DMS 273 treated with DMSO at 0.1 percent for 48 hours (cell line): ENCODE data around the gene MT1A.
"Not testable (repeated sequence)": the region's sequence is repeated elsewhere in the genome, so short reads cannot be mapped to it uniquely, and the experiment has no call there.

Experiments used
- DNase-seq: peaks from one replicate; lab custom pipeline; 2025; lab: John Stamatoyannopoulos, UW

MT1A gene

GRCh38 chr16:56657555-56658326 lies 19.3 kb downstream of the MT1A start, which contains the start of gene MT1F:
MT1F (plus strand) TSS chr16:56657959; CDS start chr16:56658059, 100 bp downstream.
- DNase-seq: no peak

GRCh38 chr16:56658327-56658875 lies 19.9 kb downstream of the MT1A start:
- DNase-seq: no peak

- DNase-seq: no peak
These were observed 24.2 kb downstream of the MT1A start for GRCh38 chr16:56662357-56663354.

- DNase-seq: no peak
These were observed 26.0 kb downstream of the MT1A start for GRCh38 chr16:56664506-56664905.

GRCh38 chr16:56665286-56666261 lies 27.1 kb downstream of the MT1A start:
- DNase-seq: not testable (repeated sequence)

GRCh38 chr16:56667581-56668571 lies 29.4 kb downstream of the MT1A start, which contains the start of gene MT1G:
MT1G (minus strand) TSS chr16:56668065; CDS start chr16:56667993, 72 bp downstream.
- DNase-seq: no peak

GRCh38 chr16:56669005-56669839 lies 30.8 kb downstream of the MT1A start, which contains the start of gene MT1H:
MT1H (plus strand) TSS chr16:56669814; CDS start chr16:56669885, 71 bp downstream.
- no peak for DNase-seq

GRCh38 chr16:56669840-56670619 lies 31.6 kb downstream of the MT1A start:
- DNase-seq: no peak

GRCh38 chr16:56670620-56670934 lies 32.1 kb downstream of the MT1A start:
- no peak for DNase-seq

GRCh38 chr16:56671691-56672090 lies 33.2 kb downstream of the MT1A start:
- DNase-seq: not testable (repeated sequence)

GRCh38 chr16:56672171-56672570 lies 33.7 kb downstream of the MT1A start:
- not testable (repeated sequence) for DNase-seq

GRCh38 chr16:56672761-56673536 lies 34.5 kb downstream of the MT1A start:
- no peak for DNase-seq

- DNase-seq: no peak
These were observed 35.5 kb downstream of the MT1A start for GRCh38 chr16:56673921-56674320.

- not testable (repeated sequence) for DNase-seq
These were observed 36.1 kb downstream of the MT1A start for GRCh38 chr16:56674570-56674969.

- DNase-seq: no peak
These were observed 37.3 kb downstream of the MT1A start for GRCh38 chr16:56675685-56676210.

GRCh38 chr16:56677474-56677873 lies 39.0 kb downstream of the MT1A start:
- DNase-seq: no peak
